Lower leg skin (tissue), 4 donors: ENCODE measurements around the gene NXPH3. TPM values are rescaled to one million over a fixed set of nuclear protein-coding genes. Genes with fewer than 3 reads are reported as not detected.

Experiments used
- DNase-seq, 2 donors: peaks; one replicate each; pipeline ENCODE4 v3.0.0-alpha.2; 2019; ENCODE audit warnings: low spot score in 2 of 2
- H3K4me3 ChIP-seq: fragments of 200-600 bp; sonication (generic); 2 replicates; pipeline ENCODE4 v1.5.1; 2017; ENCODE audit warnings: mild to moderate bottlenecking, low read depth; ENCODE audit not compliant: poor library complexity, severe bottlenecking
- POLR2A ChIP-seq, 2 donors: fragments of 450-650 bp; IDR thresholded peaks; one replicate each; pipeline ENCODE4 v1.6.1; 2016 to 2017; ENCODE audit warnings: antibody characterized with exemption in 2 of 2, mild to moderate bottlenecking in 1 of 2, moderate library complexity in 1 of 2
- WGBS, 2 donors: methylation state at CpG; one replicate each; pipeline ENCODE4 v1.1.5; 2018; 5-methylcytosine and 5-hydroxymethylcytosine counted together
- intact Hi-C: fragments of 100-400 bp; cut with DNase I; formaldehyde crosslinking; loops from one replicate; pipeline ENCODE4 v1.15.0; 2023; ENCODE audit warnings: low total_unique reads
- total RNA-seq, 4 donors: library from RNA; depleted of rRNA; stranded (reverse); fragments of >200 nt; gene quantifications; one replicate each; pipeline ENCODE4 v1.1.0, GENCODE V29; 2016
- TF ChIP-seq, protein P1 (sequence below), 3 donors: fragments of 450-650 bp; IDR thresholded peaks; one replicate each; pipeline ENCODE4 v1.5.1; 2016; ENCODE audit warnings: antibody characterized with exemption in 3 of 3, mild to moderate bottlenecking in 3 of 3, moderate library complexity in 2 of 3

The NXPH3 gene
- total RNA-seq, 4 donors from 2014 or later, result 0.34 to 6.6 (median 2.7) TPM

DNA sequence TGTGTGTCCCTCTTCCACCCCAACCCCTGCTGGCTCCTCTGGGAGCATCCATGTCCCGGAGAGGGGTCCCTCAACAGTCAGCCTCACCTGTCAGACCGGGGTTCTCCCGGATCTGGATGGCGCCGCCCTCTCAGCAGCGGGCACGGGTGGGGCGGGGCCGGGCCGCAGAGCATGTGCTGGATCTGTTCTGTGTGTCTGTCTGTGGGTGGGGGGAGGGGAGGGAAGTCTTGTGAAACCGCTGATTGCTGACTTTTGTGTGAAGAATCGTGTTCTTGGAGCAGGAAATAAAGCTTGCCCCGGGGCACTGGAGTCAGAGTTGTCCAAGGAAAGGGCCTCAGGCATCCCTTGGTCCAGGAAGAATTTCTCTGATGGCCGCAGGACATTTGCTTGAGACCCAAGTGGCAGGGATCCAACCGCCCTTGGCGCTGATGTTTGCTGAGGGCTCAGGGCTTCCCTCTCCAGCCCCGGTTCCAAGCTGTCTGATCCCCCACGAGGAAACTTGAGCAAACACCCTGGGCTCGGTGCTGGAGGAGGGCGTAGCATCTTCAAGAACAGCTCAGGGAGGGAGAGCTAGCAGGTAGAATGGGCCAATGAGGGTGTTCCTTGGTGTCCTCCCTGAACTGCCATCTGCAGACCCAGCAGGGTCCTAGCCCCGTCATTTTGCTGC is 4.5 kb downstream of the NXPH3 start:
- 65 to 83% methylated on average over 21 of the region's 21 CpGs for WGBS, 2 donors
- H3K4me3 ChIP-seq, result no peak overlapping the region
- no peak for DNase-seq
- intact Hi-C loops, result no loop called here
- TF ChIP-seq, protein P1, sequence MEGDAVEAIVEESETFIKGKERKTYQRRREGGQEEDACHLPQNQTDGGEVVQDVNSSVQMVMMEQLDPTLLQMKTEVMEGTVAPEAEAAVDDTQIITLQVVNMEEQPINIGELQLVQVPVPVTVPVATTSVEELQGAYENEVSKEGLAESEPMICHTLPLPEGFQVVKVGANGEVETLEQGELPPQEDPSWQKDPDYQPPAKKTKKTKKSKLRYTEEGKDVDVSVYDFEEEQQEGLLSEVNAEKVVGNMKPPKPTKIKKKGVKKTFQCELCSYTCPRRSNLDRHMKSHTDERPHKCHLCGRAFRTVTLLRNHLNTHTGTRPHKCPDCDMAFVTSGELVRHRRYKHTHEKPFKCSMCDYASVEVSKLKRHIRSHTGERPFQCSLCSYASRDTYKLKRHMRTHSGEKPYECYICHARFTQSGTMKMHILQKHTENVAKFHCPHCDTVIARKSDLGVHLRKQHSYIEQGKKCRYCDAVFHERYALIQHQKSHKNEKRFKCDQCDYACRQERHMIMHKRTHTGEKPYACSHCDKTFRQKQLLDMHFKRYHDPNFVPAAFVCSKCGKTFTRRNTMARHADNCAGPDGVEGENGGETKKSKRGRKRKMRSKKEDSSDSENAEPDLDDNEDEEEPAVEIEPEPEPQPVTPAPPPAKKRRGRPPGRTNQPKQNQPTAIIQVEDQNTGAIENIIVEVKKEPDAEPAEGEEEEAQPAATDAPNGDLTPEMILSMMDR (IDR thresholded peaks at IDR 0.05), result no peak
- no peak for TF ChIP-seq POLR2A (IDR thresholded peaks at IDR 0.05)

DNA sequence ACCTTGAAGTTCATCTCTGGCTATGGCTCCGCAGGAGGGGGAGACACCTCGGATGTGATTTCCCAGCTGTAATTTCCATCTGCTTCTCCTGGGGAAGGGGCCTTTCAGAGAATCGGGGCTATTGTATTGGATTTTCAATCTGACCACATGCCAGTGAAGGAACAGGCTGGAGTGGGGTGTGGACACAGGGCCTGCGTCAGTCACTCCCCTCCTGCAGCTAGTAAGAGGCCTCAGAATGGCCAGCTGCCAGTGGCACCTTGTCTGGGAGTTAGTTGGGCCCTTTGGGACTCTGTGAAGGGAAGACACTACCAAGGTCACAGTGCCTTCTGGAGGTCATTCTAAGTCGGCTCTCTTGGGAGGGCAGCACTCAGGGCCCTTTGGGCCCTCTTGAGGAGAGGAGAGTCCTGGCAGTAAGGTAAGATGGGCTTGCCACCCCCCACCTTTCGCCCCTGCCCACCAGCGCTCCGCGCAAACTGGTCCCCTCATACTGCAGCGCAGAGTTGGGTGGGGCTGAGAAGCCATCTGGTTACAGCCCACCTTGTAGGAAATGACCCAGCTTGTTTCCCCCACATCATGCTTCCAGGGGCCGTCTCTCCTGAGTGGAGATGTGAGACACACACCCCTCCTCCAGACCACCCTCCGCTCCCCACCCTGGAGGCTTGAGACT is 5.4 kb downstream of the NXPH3 start:
- no peak for TF ChIP-seq POLR2A (IDR thresholded peaks at IDR 0.05)
- TF ChIP-seq, protein P1 (IDR thresholded peaks at IDR 0.05), result no peak
- DNase-seq, result no peak
- 86 to 89% methylated on average over 12 of the region's 12 CpGs for WGBS, 2 donors
- intact Hi-C loops, result no loop called here
- no peak overlapping the region for H3K4me3 ChIP-seq

DNA sequence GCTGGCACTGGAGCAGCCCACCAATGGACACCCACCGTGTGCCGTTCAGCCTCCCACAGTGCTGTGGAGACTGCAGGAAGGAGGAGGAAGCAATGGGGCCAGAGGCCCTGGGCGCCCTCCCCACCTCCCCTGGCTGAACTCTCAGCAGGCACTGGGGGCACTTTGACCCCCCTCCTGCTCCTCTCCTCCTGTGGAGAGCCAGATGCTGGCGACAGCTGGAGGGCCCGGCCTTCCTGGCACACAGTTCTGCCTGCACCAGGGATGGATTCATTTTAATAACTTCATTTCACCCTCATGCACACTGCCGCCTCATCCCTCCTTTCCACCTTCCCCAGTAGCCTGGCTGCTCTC is 6.0 kb downstream of the NXPH3 start:
- intact Hi-C loops, result no loop called here
- DNase-seq, result no peak
- WGBS, 2 donors, result 72 to 76% methylated on average over 6 of the region's 6 CpGs
- no peak overlapping the region for H3K4me3 ChIP-seq
- TF ChIP-seq, protein P1 (IDR thresholded peaks at IDR 0.05), result no peak
- no peak for TF ChIP-seq POLR2A (IDR thresholded peaks at IDR 0.05)

DNA sequence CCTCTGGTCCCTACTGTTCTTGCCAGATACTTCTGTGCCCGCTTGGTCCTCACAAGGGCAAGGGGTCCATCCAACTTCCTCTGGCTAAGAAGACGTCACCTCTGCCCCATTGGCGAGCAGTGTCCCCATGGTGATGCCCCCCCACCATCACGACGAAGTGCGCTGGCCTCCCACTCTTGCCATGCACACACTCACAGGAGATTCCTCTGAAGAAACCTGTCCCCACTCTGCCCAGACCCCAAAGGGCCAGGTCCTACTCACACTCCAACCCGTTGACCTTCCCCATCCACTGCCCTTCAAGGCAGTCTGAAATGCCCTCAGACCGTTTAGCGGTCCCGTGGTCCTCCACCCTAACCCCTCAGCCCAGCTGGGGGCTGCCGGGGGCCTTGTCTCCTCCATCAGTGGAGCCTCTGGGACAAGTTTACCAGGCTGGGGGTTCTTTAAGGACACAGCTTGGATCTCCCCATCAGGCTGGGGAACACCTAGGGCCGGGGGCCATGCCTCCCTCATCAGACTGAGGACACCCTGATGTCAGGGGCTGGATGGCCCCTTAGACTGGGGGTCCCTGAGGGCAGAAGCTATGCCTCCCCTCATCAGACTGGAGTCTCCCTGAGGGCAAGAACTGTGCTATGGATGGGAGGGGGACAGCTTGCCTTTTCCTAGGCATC is 6.5 kb downstream of the NXPH3 start:
- TF ChIP-seq, protein P1 (IDR thresholded peaks at IDR 0.05), result no peak
- TF ChIP-seq POLR2A (IDR thresholded peaks at IDR 0.05), result no peak
- intact Hi-C loops, result no loop called here
- DNase-seq, result no peak
- 84 to 90% methylated on average over 12 of the region's 12 CpGs for WGBS, 2 donors
- no peak overlapping the region for H3K4me3 ChIP-seq

DNA sequence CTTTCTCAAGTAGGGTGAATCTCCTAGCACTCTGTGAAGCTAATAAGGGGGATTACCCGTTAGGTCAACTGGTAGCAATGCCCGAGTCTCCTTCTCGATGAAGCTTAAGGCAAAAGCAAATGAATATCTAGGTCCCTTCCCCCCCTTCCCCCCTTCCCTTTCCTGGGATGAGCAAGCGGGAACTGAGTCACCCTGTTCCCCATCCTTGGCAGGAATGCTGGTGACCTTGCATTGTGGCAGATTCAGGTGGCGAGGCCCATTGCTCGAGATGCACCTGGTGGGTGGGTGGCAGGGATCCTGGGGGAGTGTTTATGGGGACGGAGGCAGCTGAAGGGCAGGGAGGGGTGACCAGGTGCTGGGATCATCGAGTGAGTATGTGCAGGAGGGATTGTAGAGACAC is 7.1 kb downstream of the NXPH3 start:
- 71 to 78% methylated on average over 8 of the region's 8 CpGs for WGBS, 2 donors
- intact Hi-C loops, result no loop called here
- DNase-seq, result no peak
- H3K4me3 ChIP-seq, result no peak overlapping the region
- TF ChIP-seq, protein P1 (IDR thresholded peaks at IDR 0.05), result no peak
- no peak for TF ChIP-seq POLR2A (IDR thresholded peaks at IDR 0.05)
